Measurements from ENCODE around the gene SLC38A2.

The SLC38A2 gene

GRCh38 chr12:46402941-46403718 is 30.6 kb upstream of the SLC38A2 start:
- H3K27me3 ChIP-seq (ENCODE audit: low read length) = 0 out of 2 replicates have a peak, but pooled peaks cover 4% of the 10 kb centered on the region
- H3K27ac ChIP-seq (ENCODE audit: low read depth, low read length) = no peak overlapping the region
- no peak overlapping the region for H3K9ac ChIP-seq (ENCODE audit: low read length)
- no peak overlapping the region for H3K4me2 ChIP-seq (ENCODE audit: low read depth, low read length, poor library complexity, severe bottlenecking)
- no peak overlapping the region for H2AFZ ChIP-seq (ENCODE audit: low read depth, low read length, severe bottlenecking)
- H4K20me1 ChIP-seq (ENCODE audit: low read depth, low read length) = no peaks in the 10 kb centered on the region
- H3F3A ChIP-seq (ENCODE audit: insufficient read depth) = no peaks in the 10 kb centered on the region
- no peaks in the 10 kb centered on the region for H3K9me2 ChIP-seq (replicated peaks; ENCODE audit: insufficient read depth, low read length)
- no peaks in the 10 kb centered on the region for H3K9me3 ChIP-seq (ENCODE audit: insufficient read depth, low read length)
- no peak for TF ChIP-seq EZH2phosphoT487 (conservative IDR thresholded peaks at IDR 0.05; ENCODE audit: low read length)
- TF ChIP-seq CTCF (IDR thresholded peaks at IDR 0.05; ENCODE audit: insufficient read depth, low read length, poor library complexity, severe bottlenecking) = no peak
- H3K4me3 ChIP-seq (ENCODE audit: insufficient read depth, low read length, poor library complexity, severe bottlenecking) = no peak overlapping the region
- H3K79me2 ChIP-seq (ENCODE audit: insufficient read depth, low read length) = no peaks in the 10 kb centered on the region
- H3K36me3 ChIP-seq (ENCODE audit: low read length) = no peaks in the 10 kb centered on the region

DNA sequence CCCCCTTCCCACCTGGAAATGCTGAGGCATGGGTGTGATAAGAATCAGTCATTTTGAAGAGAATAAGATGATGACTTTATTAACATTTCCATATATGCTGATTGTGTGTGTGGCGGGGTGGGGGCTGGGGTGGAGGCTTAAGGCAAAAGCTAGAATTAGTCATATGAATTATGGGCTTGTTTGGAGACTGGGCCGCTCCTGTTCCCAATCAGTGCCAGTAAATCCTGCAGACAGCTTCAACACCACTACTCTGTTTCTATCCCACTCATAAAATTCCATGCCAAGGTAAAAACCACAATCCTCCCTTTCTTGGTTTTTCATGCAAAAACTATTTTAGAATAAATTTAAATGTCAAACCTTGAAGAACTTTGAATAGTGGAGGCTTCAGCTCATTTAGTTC is 29.9 kb upstream of the SLC38A2 start:
- H3K36me3 ChIP-seq (ENCODE audit: low read length) = no peaks in the 10 kb centered on the region
- H3F3A ChIP-seq (ENCODE audit: insufficient read depth) = no peaks in the 10 kb centered on the region
- no peak overlapping the region for H3K4me2 ChIP-seq (ENCODE audit: low read depth, low read length, poor library complexity, severe bottlenecking)
- H2AFZ ChIP-seq (ENCODE audit: low read depth, low read length, severe bottlenecking) = no peak overlapping the region
- no peaks in the 10 kb centered on the region for H3K9me3 ChIP-seq (ENCODE audit: insufficient read depth, low read length)
- no peak overlapping the region for H3K27ac ChIP-seq (ENCODE audit: low read depth, low read length)
- TF ChIP-seq EZH2phosphoT487 (conservative IDR thresholded peaks at IDR 0.05; ENCODE audit: low read length) = no peak
- no peak for TF ChIP-seq CTCF (IDR thresholded peaks at IDR 0.05; ENCODE audit: insufficient read depth, low read length, poor library complexity, severe bottlenecking)
- no peaks in the 10 kb centered on the region for H3K79me2 ChIP-seq (ENCODE audit: insufficient read depth, low read length)
- no peak overlapping the region for H3K4me3 ChIP-seq (ENCODE audit: insufficient read depth, low read length, poor library complexity, severe bottlenecking)
- no peaks in the 10 kb centered on the region for H4K20me1 ChIP-seq (ENCODE audit: low read depth, low read length)
- 0 out of 2 replicates have a peak, but pooled peaks cover 4% of the 10 kb centered on the region for H3K27me3 ChIP-seq (ENCODE audit: low read length)
- H3K9ac ChIP-seq (ENCODE audit: low read length) = no peak overlapping the region
- H3K9me2 ChIP-seq (replicated peaks; ENCODE audit: insufficient read depth, low read length) = no peaks in the 10 kb centered on the region

DNA sequence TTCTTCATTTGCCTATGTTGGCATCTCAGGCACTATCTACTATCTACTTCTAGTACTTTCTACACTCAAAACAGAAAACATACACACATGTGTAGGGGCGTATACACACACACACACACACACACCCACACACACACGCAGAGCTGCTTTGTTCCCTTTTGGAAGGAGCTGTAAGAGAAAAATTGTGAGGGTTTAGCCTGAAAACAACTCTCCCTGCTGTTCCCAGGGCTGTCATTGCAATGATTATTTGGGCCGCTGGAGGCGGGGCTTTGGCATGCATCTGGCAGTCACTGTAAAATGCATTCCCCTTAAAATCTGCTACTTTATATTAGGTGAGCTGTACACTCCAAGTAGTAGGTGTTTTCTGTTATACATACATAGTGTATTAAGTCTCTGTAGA is 29.1 kb upstream of the SLC38A2 start:
- Histone ChIP-seq H3K4me2 (ENCODE audit: low read depth, low read length, poor library complexity, severe bottlenecking) (no peak overlapping the region), H4K20me1 (ENCODE audit: low read depth, low read length) (no peaks in the 10 kb centered on the region), H3F3A (ENCODE audit: insufficient read depth) (no peaks in the 10 kb centered on the region), H3K27me3 (ENCODE audit: low read length) (0 out of 2 replicates have a peak, but pooled peaks cover 4% of the 10 kb centered on the region), H3K9ac (ENCODE audit: low read length) (no peak overlapping the region), H3K27ac (ENCODE audit: low read depth, low read length) (no peak overlapping the region), H3K9me3 (ENCODE audit: insufficient read depth, low read length) (no peaks in the 10 kb centered on the region), H2AFZ (ENCODE audit: low read depth, low read length, severe bottlenecking) (no peak overlapping the region), H3K9me2 (replicated peaks; ENCODE audit: insufficient read depth, low read length) (no peaks in the 10 kb centered on the region), H3K79me2 (ENCODE audit: insufficient read depth, low read length) (no peaks in the 10 kb centered on the region), H3K4me3 (ENCODE audit: insufficient read depth, low read length, poor library complexity, severe bottlenecking) (no peak overlapping the region), H3K36me3 (ENCODE audit: low read length) (no peaks in the 10 kb centered on the region)
- TF ChIP-seq CTCF (IDR thresholded peaks at IDR 0.05; ENCODE audit: insufficient read depth, low read length, poor library complexity, severe bottlenecking) = no peak
- no peak for TF ChIP-seq EZH2phosphoT487 (conservative IDR thresholded peaks at IDR 0.05; ENCODE audit: low read length)

Data from SU-DHL-6 (cell line).